Cerebellar nuclear complex (tissue), 1 donor: ENCODE data around the gene ATP4B.

ENCODE experiments used
- DNase-seq, 2 experiments: peaks; one replicate each; lab custom pipeline; 2025; lab: John Stamatoyannopoulos, UW

The ATP4B gene

GRCh38 chr13:113639616-113640262 lies 18.3 kb downstream of the ATP4B start:
- no peak for DNase-seq

GRCh38 chr13:113638806-113639205 lies 19.2 kb downstream of the ATP4B start:
- no peak for DNase-seq

- no peak for DNase-seq
Observed at GRCh38 chr13:113638173-113638746, 19.7 kb downstream of the ATP4B start.

GRCh38 chr13:113637262-113638160 lies 20.5 kb downstream of the ATP4B start:
- no peak for DNase-seq

- DNase-seq: no peak
Observed at GRCh38 chr13:113636266-113636963, 21.6 kb downstream of the ATP4B start.

GRCh38 chr13:113635709-113636108 lies 22.3 kb downstream of the ATP4B start:
- DNase-seq: no peak

- no peak for DNase-seq
Observed at GRCh38 chr13:113635048-113635420, 23.0 kb downstream of the ATP4B start.

- no peak for DNase-seq
Observed at GRCh38 chr13:113634279-113635047, 23.5 kb downstream of the ATP4B start.

GRCh38 chr13:113633485-113633873 lies 24.5 kb downstream of the ATP4B start:
- no peak for DNase-seq

- DNase-seq: no peak
Observed at GRCh38 chr13:113632706-113633484, 25.1 kb downstream of the ATP4B start.

GRCh38 chr13:113631341-113632095 lies 26.5 kb downstream of the ATP4B start:
- DNase-seq: no peak

- DNase-seq: no peak
Observed at GRCh38 chr13:113630804-113631203, 27.2 kb downstream of the ATP4B start.

- DNase-seq: no peak
Observed at GRCh38 chr13:113630296-113630695, 27.7 kb downstream of the ATP4B start.

- DNase-seq: no peak
Observed at GRCh38 chr13:113629866-113630265, 28.1 kb downstream of the ATP4B start.

- DNase-seq: no peak
Observed at GRCh38 chr13:113628291-113629270, 29.4 kb downstream of the ATP4B start.

GRCh38 chr13:113627136-113627535 lies 30.9 kb downstream of the ATP4B start:
- DNase-seq: no peak

GRCh38 chr13:113625965-113626721 lies 31.9 kb downstream of the ATP4B start:
- no peak for DNase-seq
